ENCODE measurements around the gene ZNF431. TPM values are rescaled to one million over a fixed set of nuclear protein-coding genes. Genes with fewer than 3 reads are reported as not detected.

Gene ZNF431
- total and polyA plus RNA-seq, 12 donors: 4.0 to 19.6 (median 14.5) TPM

DNA sequence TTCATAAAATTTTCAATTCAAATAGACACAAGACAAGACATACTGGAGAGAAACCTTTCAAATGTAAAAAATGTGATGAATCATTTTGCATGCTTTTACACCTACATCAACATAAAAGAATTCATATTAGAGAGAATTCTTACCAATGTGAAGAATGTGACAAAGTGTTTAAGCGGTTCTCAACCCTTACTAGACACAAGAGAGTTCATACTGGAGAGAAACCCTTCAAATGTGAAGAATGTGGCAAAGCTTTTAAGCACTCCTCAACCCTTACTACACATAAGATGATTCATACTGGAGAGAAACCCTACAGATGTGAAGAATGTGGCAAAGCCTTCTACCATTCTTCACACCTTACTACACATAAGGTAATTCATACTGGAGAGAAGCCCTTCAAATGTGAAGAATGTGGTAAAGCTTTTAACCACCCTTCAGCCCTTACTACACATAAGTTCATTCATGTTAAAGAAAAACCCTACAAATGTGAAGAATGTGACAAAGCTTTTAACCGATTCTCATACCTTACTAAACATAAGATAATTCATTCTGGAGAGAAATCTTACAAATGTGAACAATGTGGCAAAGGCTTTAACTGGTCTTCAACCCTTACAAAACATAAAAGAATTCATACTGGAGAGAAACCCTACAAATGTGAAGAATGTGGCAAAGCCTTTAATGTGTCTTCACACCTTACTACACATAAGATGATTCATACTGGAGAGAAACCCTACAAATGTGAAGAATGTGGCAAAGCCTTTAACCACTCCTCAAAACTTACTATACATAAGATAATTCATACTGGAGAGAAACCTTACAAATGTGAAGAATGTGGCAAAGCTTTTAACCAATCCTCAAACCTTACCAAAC is 24.6 kb upstream of the ZNF431 start:
- Histone ChIP-seq H3K9me3 (peaks cover 0 to 50% (median 10%) of the 10 kb centered on the region in 11 donors), H3K4me3 (no peak overlapping the region), H3K27me3 (no peaks in the 10 kb centered on the region), H3K4me1 (no peaks in the 10 kb centered on the region), H3K36me3 (peaks cover 0 to 44% (median 13%) of the 10 kb centered on the region in 9 donors), H3K27ac (no peak overlapping the region)
- TF ChIP-seq, protein P1, sequence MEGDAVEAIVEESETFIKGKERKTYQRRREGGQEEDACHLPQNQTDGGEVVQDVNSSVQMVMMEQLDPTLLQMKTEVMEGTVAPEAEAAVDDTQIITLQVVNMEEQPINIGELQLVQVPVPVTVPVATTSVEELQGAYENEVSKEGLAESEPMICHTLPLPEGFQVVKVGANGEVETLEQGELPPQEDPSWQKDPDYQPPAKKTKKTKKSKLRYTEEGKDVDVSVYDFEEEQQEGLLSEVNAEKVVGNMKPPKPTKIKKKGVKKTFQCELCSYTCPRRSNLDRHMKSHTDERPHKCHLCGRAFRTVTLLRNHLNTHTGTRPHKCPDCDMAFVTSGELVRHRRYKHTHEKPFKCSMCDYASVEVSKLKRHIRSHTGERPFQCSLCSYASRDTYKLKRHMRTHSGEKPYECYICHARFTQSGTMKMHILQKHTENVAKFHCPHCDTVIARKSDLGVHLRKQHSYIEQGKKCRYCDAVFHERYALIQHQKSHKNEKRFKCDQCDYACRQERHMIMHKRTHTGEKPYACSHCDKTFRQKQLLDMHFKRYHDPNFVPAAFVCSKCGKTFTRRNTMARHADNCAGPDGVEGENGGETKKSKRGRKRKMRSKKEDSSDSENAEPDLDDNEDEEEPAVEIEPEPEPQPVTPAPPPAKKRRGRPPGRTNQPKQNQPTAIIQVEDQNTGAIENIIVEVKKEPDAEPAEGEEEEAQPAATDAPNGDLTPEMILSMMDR (IDR thresholded peaks at IDR 0.05): no peak
- ATAC-seq: no peak
- intact Hi-C loops (cut with DNase I): no loop called here
- WGBS, 2 donors: 92 to 95% methylated on average over 2 of the region's 2 CpGs
- no peak for DNase-seq

DNA sequence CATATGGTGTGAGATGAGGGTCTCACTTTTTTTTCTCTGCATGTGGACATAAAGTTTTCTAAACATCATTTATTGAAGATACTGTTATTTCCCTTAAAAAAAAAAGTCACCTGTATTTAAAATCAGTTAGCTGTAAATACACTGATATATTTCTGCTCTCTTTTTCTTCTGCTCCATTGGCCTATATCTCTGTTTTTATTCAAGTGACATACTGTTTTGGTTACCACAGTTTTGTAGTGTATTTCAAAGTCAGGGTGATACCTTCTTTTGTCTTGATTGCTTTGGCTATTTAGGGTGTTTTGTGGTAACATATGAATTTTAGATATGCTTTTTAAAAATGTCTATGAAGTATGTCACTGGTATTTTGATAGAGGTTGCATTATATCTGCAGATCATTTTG is 15.8 kb upstream of the ZNF431 start:
- Histone ChIP-seq H3K27ac (no peak overlapping the region), H3K27me3 (no peaks in the 10 kb centered on the region), H3K9me3 (peaks cover 0 to 27% (median 0%) of the 10 kb centered on the region in 11 donors), H3K4me3 (no peak overlapping the region), H3K36me3 (no peaks in the 10 kb centered on the region), H3K4me1 (peaks cover 0 to 8% (median 0%) of the 10 kb centered on the region in 9 donors)
- DNase-seq: no peak
- intact Hi-C loops (cut with DNase I): no loop called here
- ATAC-seq: no peak
- TF ChIP-seq, protein P1 (IDR thresholded peaks at IDR 0.05): no peak

DNA sequence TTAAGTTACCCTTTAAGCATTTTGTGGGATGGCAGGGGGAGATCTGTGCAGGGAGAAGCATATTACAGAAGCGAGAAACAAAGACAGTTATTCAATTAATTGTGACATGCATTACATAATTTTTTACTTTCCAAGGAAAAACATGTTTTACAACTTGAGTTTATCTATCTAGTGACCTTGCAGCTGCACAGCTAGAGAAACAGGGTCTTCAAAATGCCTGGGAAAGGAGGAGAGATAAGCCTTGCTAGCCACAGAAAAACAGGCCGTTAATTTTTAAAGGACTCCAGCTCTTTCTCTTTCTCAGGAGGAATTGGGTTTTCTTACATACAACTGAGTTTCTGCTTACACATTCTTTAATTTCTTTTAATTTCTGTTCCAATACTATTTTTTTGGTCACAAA is 14.8 kb upstream of the ZNF431 start:
- 27 to 46% methylated on average over 2 of the region's 2 CpGs for WGBS, 2 donors
- ATAC-seq (no peak), DNase-seq (no peak)
- H3K4me1 ChIP-seq: peaks cover 0 to 8% (median 0%) of the 10 kb centered on the region in 9 donors
- H3K27ac ChIP-seq: no peak overlapping the region
- no peaks in the 10 kb centered on the region for H3K36me3 ChIP-seq
- peaks cover 0 to 26% (median 0%) of the 10 kb centered on the region in 11 donors for H3K9me3 ChIP-seq
- TF ChIP-seq, protein P1 (IDR thresholded peaks at IDR 0.05): no peak
- H3K4me3 ChIP-seq: no peak overlapping the region
- H3K27me3 ChIP-seq: no peaks in the 10 kb centered on the region
- intact Hi-C loops (cut with DNase I): no loop called here

DNA sequence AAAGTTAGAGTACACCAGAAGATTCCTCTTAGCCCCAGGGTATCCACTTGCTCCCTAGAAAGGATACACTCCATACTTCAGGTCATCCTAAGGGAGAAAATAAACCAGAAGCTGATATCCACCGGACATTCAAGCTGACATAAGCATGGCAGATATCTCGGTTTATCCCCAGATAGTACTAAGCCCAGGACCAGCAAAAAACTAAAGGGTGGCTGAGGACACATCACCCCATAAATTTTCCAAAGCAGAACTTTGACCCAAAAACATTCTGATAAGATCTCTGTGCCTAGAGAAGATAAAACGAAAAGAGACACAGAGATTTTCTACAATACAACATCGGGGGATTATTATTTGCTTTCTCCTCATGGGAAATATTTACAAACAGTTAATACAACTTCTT is 13.9 kb upstream of the ZNF431 start:
- no peak for ATAC-seq
- Histone ChIP-seq H3K36me3 (no peaks in the 10 kb centered on the region), H3K4me1 (peaks cover 0 to 8% (median 0%) of the 10 kb centered on the region in 9 donors), H3K9me3 (peaks cover 0 to 17% (median 0%) of the 10 kb centered on the region in 11 donors), H3K27me3 (no peaks in the 10 kb centered on the region), H3K4me3 (no peak overlapping the region), H3K27ac (no peak overlapping the region)
- TF ChIP-seq, protein P1 (IDR thresholded peaks at IDR 0.05): no peak
- WGBS, 2 donors: 35 to 43% methylated on average over 4 of the region's 4 CpGs
- intact Hi-C loops (cut with DNase I): no loop called here
- no peak for DNase-seq
